Parathyroid adenoma (tissue), 2 donors: Measurements from ENCODE around the gene HTR3B.

Experiments
- H2AFZ ChIP-seq: fragments of 300-600 bp; sonication (generic); one replicate; pipeline ENCODE4 v1.7.0; 2017; ENCODE audit warnings: antibody characterized with exemption, mild to moderate bottlenecking
- H3K27ac ChIP-seq: fragments of 300-600 bp; sonication (generic); one replicate; pipeline ENCODE4 v1.7.0; 2017
- H3K27me3 ChIP-seq: fragments of 300-600 bp; sonication (generic); one replicate; pipeline ENCODE4 v1.7.0; 2017; ENCODE audit warnings: low read length; ENCODE audit not compliant: control insufficient read depth, insufficient read depth
- H3K36me3 ChIP-seq: fragments of 300-600 bp; sonication (generic); one replicate; pipeline ENCODE4 v1.7.0; 2017; ENCODE audit warnings: low read length; ENCODE audit not compliant: control insufficient read depth, insufficient read depth
- H3K4me1 ChIP-seq: fragments of 300-600 bp; sonication (generic); one replicate; pipeline ENCODE4 v1.7.0; 2017; ENCODE audit warnings: control low read depth
- H3K4me2 ChIP-seq: fragments of 300-600 bp; sonication (generic); one replicate; pipeline ENCODE4 v1.7.0; 2017; ENCODE audit warnings: low read length
- H3K4me3 ChIP-seq: fragments of 300-600 bp; sonication (generic); one replicate; pipeline ENCODE4 v1.7.0; 2017; ENCODE audit warnings: low read depth, low read length
- H3K79me2 ChIP-seq: fragments of 300-600 bp; sonication (generic); one replicate; pipeline ENCODE4 v1.7.0; 2017; ENCODE audit warnings: control low read depth
- H3K9ac ChIP-seq: fragments of 300-600 bp; sonication (generic); one replicate; pipeline ENCODE4 v1.7.0; 2017; ENCODE audit warnings: mild to moderate bottlenecking
- H3K9me3 ChIP-seq: fragments of 300-600 bp; sonication (generic); one replicate; pipeline ENCODE4 v1.7.0; 2017; ENCODE audit warnings: low read length; ENCODE audit not compliant: control insufficient read depth
- TF ChIP-seq, protein P1 (sequence below): fragments of 300-600 bp; sonication (generic); IDR thresholded peaks from one replicate; pipeline ENCODE4 v1.7.0; 2017; ENCODE audit warnings: antibody characterized with exemption, mild to moderate bottlenecking
- donor health status: primary hyperparathyroidism.

Gene HTR3B

DNA sequence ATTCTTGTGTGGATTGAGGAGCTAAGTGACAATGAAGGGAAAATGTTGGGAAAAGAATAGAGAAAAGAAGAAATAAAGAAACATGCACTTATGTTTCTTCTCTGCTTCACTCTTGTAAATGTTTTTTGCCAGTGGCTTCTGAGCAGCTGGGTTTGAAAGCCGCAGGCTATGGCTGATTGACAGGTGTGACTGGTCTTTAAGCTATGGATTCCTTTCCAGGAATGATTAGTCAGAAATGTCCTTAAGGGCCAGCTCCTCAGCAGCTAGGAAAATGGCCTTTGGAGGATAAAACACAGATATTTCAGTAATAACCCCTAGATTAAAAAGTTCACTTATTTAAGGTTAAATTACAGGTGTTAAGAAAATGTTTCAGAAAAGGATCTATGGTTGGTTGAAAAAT, 22.7 kb upstream of the HTR3B start:
- Histone ChIP-seq H3K9ac (no peak overlapping the region), H3K27ac (no peak overlapping the region)
- TF ChIP-seq, protein P1, sequence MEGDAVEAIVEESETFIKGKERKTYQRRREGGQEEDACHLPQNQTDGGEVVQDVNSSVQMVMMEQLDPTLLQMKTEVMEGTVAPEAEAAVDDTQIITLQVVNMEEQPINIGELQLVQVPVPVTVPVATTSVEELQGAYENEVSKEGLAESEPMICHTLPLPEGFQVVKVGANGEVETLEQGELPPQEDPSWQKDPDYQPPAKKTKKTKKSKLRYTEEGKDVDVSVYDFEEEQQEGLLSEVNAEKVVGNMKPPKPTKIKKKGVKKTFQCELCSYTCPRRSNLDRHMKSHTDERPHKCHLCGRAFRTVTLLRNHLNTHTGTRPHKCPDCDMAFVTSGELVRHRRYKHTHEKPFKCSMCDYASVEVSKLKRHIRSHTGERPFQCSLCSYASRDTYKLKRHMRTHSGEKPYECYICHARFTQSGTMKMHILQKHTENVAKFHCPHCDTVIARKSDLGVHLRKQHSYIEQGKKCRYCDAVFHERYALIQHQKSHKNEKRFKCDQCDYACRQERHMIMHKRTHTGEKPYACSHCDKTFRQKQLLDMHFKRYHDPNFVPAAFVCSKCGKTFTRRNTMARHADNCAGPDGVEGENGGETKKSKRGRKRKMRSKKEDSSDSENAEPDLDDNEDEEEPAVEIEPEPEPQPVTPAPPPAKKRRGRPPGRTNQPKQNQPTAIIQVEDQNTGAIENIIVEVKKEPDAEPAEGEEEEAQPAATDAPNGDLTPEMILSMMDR: no peak

GRCh38 chr11:113884361-113884836, 20.2 kb upstream of the HTR3B start:
- Histone ChIP-seq H3K27ac (peak overlapping the region; percentile 24), H3K4me2 (no peak overlapping the region), H3K4me3 (no peak overlapping the region), H3K9me3 (no peaks in the 10 kb centered on the region), H3K79me2 (no peaks in the 10 kb centered on the region), H3K36me3 (no peaks in the 10 kb centered on the region), H3K27me3 (no peaks in the 10 kb centered on the region), H2AFZ (peak overlapping the region; percentile 42), H3K9ac (no peak overlapping the region), H3K4me1 (peaks cover 2% of the 10 kb centered on the region)
- TF ChIP-seq, protein P1: no peak

More for the DNA sequence above, 22.7 kb upstream of the HTR3B start:
- H3K9me3 ChIP-seq: no peaks in the 10 kb centered on the region
- H3K4me1 ChIP-seq: peaks cover 2% of the 10 kb centered on the region
- no peak overlapping the region for H2AFZ ChIP-seq
- no peak overlapping the region for H3K4me2 ChIP-seq
- H3K27me3 ChIP-seq: no peaks in the 10 kb centered on the region
- no peaks in the 10 kb centered on the region for H3K79me2 ChIP-seq
- no peaks in the 10 kb centered on the region for H3K36me3 ChIP-seq
- H3K4me3 ChIP-seq: no peak overlapping the region

GRCh38 chr11:113885897-113886296, 18.7 kb upstream of the HTR3B start:
- Histone ChIP-seq H3K4me2 (no peak overlapping the region), H2AFZ (no peak overlapping the region), H3K9ac (no peak overlapping the region), H3K4me3 (no peak overlapping the region), H3K36me3 (no peaks in the 10 kb centered on the region), H3K4me1 (peaks cover 2% of the 10 kb centered on the region), H3K79me2 (no peaks in the 10 kb centered on the region), H3K9me3 (no peaks in the 10 kb centered on the region), H3K27ac (no peak overlapping the region), H3K27me3 (no peaks in the 10 kb centered on the region)
- TF ChIP-seq, protein P1: no peak

- Histone ChIP-seq H3K27ac (no peak overlapping the region), H3K4me2 (no peak overlapping the region), H3K4me1 (peaks cover 2% of the 10 kb centered on the region), H3K9ac (no peak overlapping the region), H3K9me3 (no peaks in the 10 kb centered on the region), H2AFZ (no peak overlapping the region), H3K36me3 (no peaks in the 10 kb centered on the region), H3K4me3 (no peak overlapping the region), H3K27me3 (no peaks in the 10 kb centered on the region), H3K79me2 (no peaks in the 10 kb centered on the region)
- TF ChIP-seq, protein P1: no peak
Measured at GRCh38 chr11:113888848-113889247, 15.7 kb upstream of the HTR3B start.

- no peak overlapping the region for H2AFZ ChIP-seq
- H3K9me3 ChIP-seq: no peaks in the 10 kb centered on the region
- TF ChIP-seq, protein P1: no peak
- H3K4me1 ChIP-seq: peaks cover 3% of the 10 kb centered on the region
- H3K9ac ChIP-seq: no peak overlapping the region
- no peak overlapping the region for H3K27ac ChIP-seq
- H3K36me3 ChIP-seq: no peaks in the 10 kb centered on the region
- no peak overlapping the region for H3K4me3 ChIP-seq
- H3K79me2 ChIP-seq: no peaks in the 10 kb centered on the region
- no peaks in the 10 kb centered on the region for H3K27me3 ChIP-seq
- H3K4me2 ChIP-seq: no peak overlapping the region
Measured at GRCh38 chr11:113894421-113894996, 10.1 kb upstream of the HTR3B start.
